ENCODE results near the gene QKI. TPM values are rescaled to one million over a fixed set of nuclear protein-coding genes. Genes with fewer than 3 reads are reported as not detected.

QKI gene
- total and polyA plus RNA-seq, 2 experiments from 2014 or later, result 148 to 503 TPM

DNA sequence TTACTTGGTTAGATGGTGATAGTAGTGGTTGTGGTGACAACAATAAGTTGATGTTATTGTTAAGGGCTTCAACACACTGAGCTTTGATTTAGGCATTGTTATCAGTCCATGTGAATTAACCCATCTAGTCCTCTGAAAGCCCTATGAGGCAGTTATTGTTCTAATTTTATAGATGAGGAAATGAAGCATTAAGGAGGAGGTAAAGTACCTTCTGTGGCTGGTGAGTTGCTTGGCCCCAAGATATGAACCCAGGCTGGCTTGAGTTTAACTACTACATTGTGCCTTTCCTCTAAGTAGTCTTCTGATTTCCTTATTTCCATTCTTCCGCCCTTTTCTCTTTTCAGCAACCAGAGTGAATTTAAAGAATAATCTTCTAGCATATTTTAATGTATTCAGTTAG lies 81.7 kb downstream of the QKI start:
- Histone ChIP-seq H3K9me3 (ENCODE audit: low read depth) (no peaks in the 10 kb centered on the region), H3K27ac (peak overlapping the region; percentile 49), H3K4me1 (ENCODE audit: low read depth) (peaks cover 36% of the 10 kb centered on the region), H3K27me3 (no peaks in the 10 kb centered on the region), H3K36me3 (no peaks in the 10 kb centered on the region), H3K4me3 (no peak overlapping the region)
- TF ChIP-seq, protein P1, sequence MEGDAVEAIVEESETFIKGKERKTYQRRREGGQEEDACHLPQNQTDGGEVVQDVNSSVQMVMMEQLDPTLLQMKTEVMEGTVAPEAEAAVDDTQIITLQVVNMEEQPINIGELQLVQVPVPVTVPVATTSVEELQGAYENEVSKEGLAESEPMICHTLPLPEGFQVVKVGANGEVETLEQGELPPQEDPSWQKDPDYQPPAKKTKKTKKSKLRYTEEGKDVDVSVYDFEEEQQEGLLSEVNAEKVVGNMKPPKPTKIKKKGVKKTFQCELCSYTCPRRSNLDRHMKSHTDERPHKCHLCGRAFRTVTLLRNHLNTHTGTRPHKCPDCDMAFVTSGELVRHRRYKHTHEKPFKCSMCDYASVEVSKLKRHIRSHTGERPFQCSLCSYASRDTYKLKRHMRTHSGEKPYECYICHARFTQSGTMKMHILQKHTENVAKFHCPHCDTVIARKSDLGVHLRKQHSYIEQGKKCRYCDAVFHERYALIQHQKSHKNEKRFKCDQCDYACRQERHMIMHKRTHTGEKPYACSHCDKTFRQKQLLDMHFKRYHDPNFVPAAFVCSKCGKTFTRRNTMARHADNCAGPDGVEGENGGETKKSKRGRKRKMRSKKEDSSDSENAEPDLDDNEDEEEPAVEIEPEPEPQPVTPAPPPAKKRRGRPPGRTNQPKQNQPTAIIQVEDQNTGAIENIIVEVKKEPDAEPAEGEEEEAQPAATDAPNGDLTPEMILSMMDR (IDR thresholded peaks at IDR 0.05; ENCODE audit: low read depth, low read length), result no peak
- DNase-seq (ENCODE audit: low read depth in 1 of 2, low spot score in 1 of 2), result no peak

DNA sequence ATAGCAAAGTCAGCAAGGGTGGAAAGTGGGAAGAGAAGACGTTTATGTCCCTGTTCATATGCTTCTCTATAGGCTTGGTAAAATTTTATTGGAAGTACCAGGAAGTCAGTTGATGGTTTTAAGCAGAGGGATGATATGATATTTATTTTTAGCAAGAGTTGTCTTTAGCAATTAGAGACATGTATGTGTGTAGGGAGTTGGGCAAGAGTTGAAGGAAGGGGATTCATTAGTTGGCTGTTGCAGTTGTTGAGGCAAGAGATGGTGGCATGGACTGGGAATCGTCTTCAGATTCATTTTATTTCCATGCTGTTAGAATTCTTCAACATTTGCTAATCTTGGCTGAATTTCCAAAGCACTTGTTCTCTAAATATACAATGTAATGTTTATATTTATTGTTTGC lies 85.6 kb downstream of the QKI start:
- Histone ChIP-seq H3K27ac (peak overlapping the region; percentile 58), H3K9me3 (ENCODE audit: low read depth) (no peaks in the 10 kb centered on the region), H3K4me3 (no peak overlapping the region), H3K36me3 (no peaks in the 10 kb centered on the region), H3K4me1 (ENCODE audit: low read depth) (peaks cover 28% of the 10 kb centered on the region), H3K27me3 (no peaks in the 10 kb centered on the region)
- DNase-seq (ENCODE audit: low read depth in 1 of 2, low spot score in 1 of 2), result no peak
- TF ChIP-seq, protein P1 (IDR thresholded peaks at IDR 0.05; ENCODE audit: low read depth, low read length), result no peak

DNA sequence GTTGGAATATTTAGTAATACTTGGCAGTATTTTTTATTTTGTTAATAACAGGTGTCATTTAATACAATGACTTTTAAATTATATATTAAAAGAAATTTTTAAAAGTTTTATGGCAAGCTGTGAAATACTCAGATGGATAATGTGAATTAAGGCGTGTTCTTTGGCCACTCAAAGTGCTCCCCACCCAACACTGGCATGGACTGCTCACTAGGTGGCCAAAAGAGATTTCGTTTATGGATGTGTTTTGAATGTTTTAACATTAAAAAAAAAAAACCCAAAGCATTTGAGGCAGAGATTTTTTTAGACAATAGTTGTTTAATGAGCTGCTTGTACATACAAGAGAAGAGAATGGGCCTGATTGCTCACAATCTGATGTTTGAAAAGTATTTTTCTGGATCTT lies 86.5 kb downstream of the QKI start:
- DNase-seq (ENCODE audit: low read depth in 1 of 2, low spot score in 1 of 2), result no peak
- H3K27me3 ChIP-seq, result no peaks in the 10 kb centered on the region
- H3K4me1 ChIP-seq (ENCODE audit: low read depth), result peaks cover 23% of the 10 kb centered on the region
- no peak overlapping the region for H3K4me3 ChIP-seq
- TF ChIP-seq, protein P1 (IDR thresholded peaks at IDR 0.05; ENCODE audit: low read depth, low read length), result no peak
- H3K27ac ChIP-seq, result no peak overlapping the region
- H3K9me3 ChIP-seq (ENCODE audit: low read depth), result no peaks in the 10 kb centered on the region
- H3K36me3 ChIP-seq, result no peaks in the 10 kb centered on the region

DNA sequence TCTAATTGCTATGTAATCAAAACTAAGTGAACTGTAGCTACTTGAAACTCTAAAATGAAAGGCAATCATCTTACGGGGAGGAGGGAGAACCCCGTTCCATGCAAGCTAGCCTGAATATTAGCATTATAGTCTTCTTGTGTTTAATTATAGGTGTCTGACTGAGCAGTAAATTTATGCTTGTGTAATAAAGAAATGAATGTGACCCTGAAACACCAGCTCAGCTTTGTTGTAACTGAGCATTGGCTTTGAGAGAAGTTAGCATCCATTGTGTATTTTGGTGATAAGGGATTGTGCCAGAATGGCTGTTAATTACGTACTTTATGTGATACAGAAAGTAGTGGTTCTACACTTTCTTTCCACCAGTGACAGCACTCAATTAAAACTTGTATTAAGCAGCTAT lies 86.9 kb downstream of the QKI start:
- Histone ChIP-seq H3K9me3 (ENCODE audit: low read depth) (no peaks in the 10 kb centered on the region), H3K27me3 (no peaks in the 10 kb centered on the region), H3K27ac (no peak overlapping the region), H3K36me3 (no peaks in the 10 kb centered on the region), H3K4me1 (ENCODE audit: low read depth) (peaks cover 22% of the 10 kb centered on the region), H3K4me3 (no peak overlapping the region)
- TF ChIP-seq, protein P1 (IDR thresholded peaks at IDR 0.05; ENCODE audit: low read depth, low read length), result no peak
- DNase-seq (ENCODE audit: low read depth in 1 of 2, low spot score in 1 of 2), result no peak

DNA sequence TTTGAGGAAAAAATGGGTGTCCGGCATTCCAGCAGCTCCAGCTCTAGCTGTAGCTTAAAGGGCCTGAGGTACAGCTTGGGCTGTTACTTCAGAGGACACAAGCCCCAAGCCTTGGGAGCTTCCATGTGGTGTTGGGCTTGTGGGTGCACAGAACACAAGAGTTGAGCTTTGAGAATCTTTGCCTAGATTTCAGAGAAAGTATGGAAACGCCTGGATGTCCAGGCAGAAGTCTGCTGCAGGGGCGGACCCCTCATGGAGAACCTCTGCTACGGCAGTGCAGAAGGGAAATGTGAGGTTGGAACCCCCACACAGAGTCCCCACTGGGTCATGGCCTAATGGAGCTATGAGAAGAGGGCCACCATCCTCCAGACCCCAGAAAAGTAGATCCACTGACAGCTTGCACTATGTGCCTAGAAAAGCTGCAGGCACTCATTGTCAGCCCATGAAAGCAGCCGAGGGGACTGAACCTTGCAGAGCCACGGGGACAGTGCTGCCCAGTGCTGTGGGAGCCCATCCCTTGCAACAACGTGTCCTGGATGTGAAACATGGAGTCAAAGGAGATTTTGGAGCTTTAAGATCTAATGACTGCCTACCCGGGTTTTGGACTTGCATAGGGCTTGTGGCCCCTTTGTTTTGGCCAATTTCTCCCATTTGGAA lies 90.6 kb downstream of the QKI start:
- Histone ChIP-seq H3K9me3 (ENCODE audit: low read depth) (no peaks in the 10 kb centered on the region), H3K27me3 (no peaks in the 10 kb centered on the region), H3K36me3 (no peaks in the 10 kb centered on the region), H3K4me3 (no peak overlapping the region), H3K27ac (no peak overlapping the region), H3K4me1 (ENCODE audit: low read depth) (peaks cover 5% of the 10 kb centered on the region)
- TF ChIP-seq, protein P1 (IDR thresholded peaks at IDR 0.05; ENCODE audit: low read depth, low read length), result no peak
- no peak for DNase-seq (ENCODE audit: low read depth in 1 of 2, low spot score in 1 of 2)

Data from cardiac muscle cell (in vitro differentiated cells and primary cell).